IMR-90 (cell line): ENCODE measurements around the gene FBRSL1. TPM values are rescaled to one million over a fixed set of nuclear protein-coding genes. Genes with fewer than 3 reads are reported as not detected.

Experiments
- ATAC-seq: fragments of 200-7000 bp; cut with Tn5 transposase; 2 replicates; pipeline ENCODE4 v1.9.1; 2020; ENCODE audit warnings: low read depth, mild to moderate bottlenecking, moderate library complexity
- BruUV-seq: library from RNA; stranded (reverse); fragments of 400-500 nt; replicated peaks from 2 replicates; lab custom pipeline; 2021; lab: Mats Ljungman, UMichigan
- CTCF ChIA-PET: fragments of 300-600 bp; formaldehyde crosslinking; extraction: SDS; loops from one replicate; lab custom pipeline; 2021; ENCODE audit warnings: antibody characterized with exemption; lab: Yijun Ruan, JAX
- POLR2A ChIA-PET: fragments of 300-600 bp; sonication (Branson Sonifier 250); formaldehyde crosslinking; loops from one replicate; lab custom pipeline; 2022; ENCODE audit warnings: antibody characterized with exemption; ENCODE audit not compliant: unreplicated experiment; lab: Charles Lee
- DNase-seq: peaks from one replicate; pipeline ENCODE4 v3.0.0; 2013
- H2AFZ ChIP-seq: replicated peaks from 2 replicates; pipeline ENCODE3; 2013; ENCODE audit warnings: low read length, mild to moderate bottlenecking; ENCODE audit not compliant: poor library complexity
- H2AK5ac ChIP-seq: 2 replicates; pipeline ENCODE4 v1.6.1; 2013; ENCODE audit warnings: low read depth, low read length, inconsistent platforms
- H2AK9ac ChIP-seq: replicated peaks from 2 replicates; pipeline ENCODE3; 2013; ENCODE audit warnings: mild to moderate bottlenecking, low read depth, low read length, moderate library complexity; ENCODE audit not compliant: poor library complexity
- H2BK120ac ChIP-seq: 2 replicates; pipeline ENCODE4 v1.6.1; 2013; ENCODE audit warnings: low read depth, low read length, inconsistent platforms
- H2BK15ac ChIP-seq: 3 replicates; pipeline ENCODE4 v1.6.1; 2013; ENCODE audit warnings: low read depth, low read length, inconsistent platforms
- H2BK20ac ChIP-seq: 2 replicates; pipeline ENCODE4 v1.6.1; 2013; ENCODE audit warnings: low read depth, mild to moderate bottlenecking, inconsistent platforms, low read length, moderate library complexity
- H2BK5ac ChIP-seq: 2 replicates; pipeline ENCODE4 v1.6.1; 2013; ENCODE audit warnings: mild to moderate bottlenecking, low read depth, low read length, inconsistent platforms; ENCODE audit not compliant: poor library complexity, severe bottlenecking
- H3K14ac ChIP-seq: replicated peaks from 2 replicates; pipeline ENCODE4 v1.6.1; 2013; ENCODE audit warnings: low read depth, low read length, inconsistent platforms
- H3K18ac ChIP-seq: 2 replicates; pipeline ENCODE4 v1.6.1; 2013; ENCODE audit warnings: low read depth, low read length, control low read depth
- H3K23ac ChIP-seq: 2 replicates; pipeline ENCODE4 v1.6.1; 2013; ENCODE audit warnings: low read depth, low read length, inconsistent platforms
- H3K27ac ChIP-seq: 2 replicates; pipeline ENCODE4 v1.5.1; 2013; ENCODE audit warnings: mild to moderate bottlenecking, control low read depth, low read length; ENCODE audit not compliant: insufficient read depth
- H3K27me3 ChIP-seq: 2 replicates; pipeline ENCODE4 v1.6.1; 2013; ENCODE audit warnings: low read length; ENCODE audit not compliant: control insufficient read depth, insufficient read depth
- H3K36me3 ChIP-seq: 2 replicates; pipeline ENCODE4 v1.6.1; 2013; ENCODE audit warnings: low read length, mixed read lengths; ENCODE audit not compliant: control insufficient read depth, insufficient read depth
- H3K4ac ChIP-seq: 2 replicates; pipeline ENCODE4 v1.6.1; 2013; ENCODE audit warnings: low read depth, low read length, inconsistent platforms
- H3K4me1 ChIP-seq: 2 replicates; pipeline ENCODE4 v1.6.1; 2013; ENCODE audit warnings: low read length, mixed read lengths; ENCODE audit not compliant: control insufficient read depth, insufficient read depth
- H3K4me2 ChIP-seq: 2 replicates; pipeline ENCODE4 v1.6.1; 2013; ENCODE audit warnings: low read depth, mild to moderate bottlenecking, control low read depth, low read length, moderate library complexity
- H3K4me3 ChIP-seq: 2 replicates; pipeline ENCODE4 v1.5.1; 2013; ENCODE audit warnings: low read depth, mild to moderate bottlenecking, control low read depth, low read length, moderate library complexity; ENCODE audit not compliant: insufficient read depth
- H3K56ac ChIP-seq: 2 replicates; pipeline ENCODE4 v1.6.1; 2013; ENCODE audit warnings: low read length, inconsistent platforms; ENCODE audit not compliant: insufficient read depth; ENCODE audit errors: extremely low read depth
- H3K79me1 ChIP-seq, 2 experiments: 2 replicates each; pipeline ENCODE4 v1.6.1; 2013; ENCODE audit warnings: low read length in 2 of 2, inconsistent platforms in 1 of 2, low read depth in 1 of 2
- H3K9ac ChIP-seq: 2 replicates; pipeline ENCODE4 v1.6.1; 2013; ENCODE audit warnings: low read depth, low read length, control low read depth
- H3K9me1 ChIP-seq: 2 replicates; pipeline ENCODE4 v1.6.1; 2013; ENCODE audit warnings: low read length, inconsistent platforms; ENCODE audit not compliant: insufficient read depth
- H3K9me3 ChIP-seq: 2 replicates; pipeline ENCODE4 v1.6.1; 2013; ENCODE audit warnings: low read length; ENCODE audit not compliant: control insufficient read depth, insufficient read depth
- H4K20me1 ChIP-seq: 2 replicates; pipeline ENCODE4 v1.6.1; 2013; ENCODE audit warnings: low read length, inconsistent platforms; ENCODE audit not compliant: insufficient read depth
- H4K5ac ChIP-seq: 2 replicates; pipeline ENCODE4 v1.6.1; 2013; ENCODE audit warnings: mild to moderate bottlenecking, low read depth, low read length, control low read depth
- H4K8ac ChIP-seq, 2 experiments: 2 replicates each; pipeline ENCODE4 v1.6.1; 2013; ENCODE audit warnings: low read depth in 2 of 2, low read length in 2 of 2, control low read depth in 1 of 2, inconsistent platforms in 1 of 2
- H4K91ac ChIP-seq: 2 replicates; pipeline ENCODE4 v1.6.1; 2013; ENCODE audit warnings: low read depth, low read length, inconsistent platforms; ENCODE audit not compliant: insufficient read depth
- BHLHE40 ChIP-seq: fragments of 150-350 bp; IDR thresholded peaks from 2 replicates; pipeline ENCODE4 v1.6.1; 2016; ENCODE audit warnings: mild to moderate bottlenecking, low read depth, low read length
- CHD1 ChIP-seq: IDR thresholded peaks from 2 replicates; pipeline ENCODE4 v1.6.1; 2012; ENCODE audit warnings: low read depth, low read length, improper control_type of control experiment
- FOS ChIP-seq: fragments of 150-350 bp; IDR thresholded peaks from 2 replicates; pipeline ENCODE4 v1.6.1; 2016; ENCODE audit warnings: low read depth, low read length
- MAFK ChIP-seq: IDR thresholded peaks from 2 replicates; pipeline ENCODE4 v1.6.1; 2012; ENCODE audit warnings: low read depth, low read length, improper control_type of control experiment
- MAZ ChIP-seq: IDR thresholded peaks from 2 replicates; pipeline ENCODE4 v1.6.1; 2012; ENCODE audit warnings: low read depth, mild to moderate bottlenecking, low read length, improper control_type of control experiment, moderate library complexity, borderline replicate concordance
- MXI1 ChIP-seq: IDR thresholded peaks from 2 replicates; pipeline ENCODE4 v1.6.1; 2012; ENCODE audit warnings: low read depth, mild to moderate bottlenecking, low read length, moderate library complexity, borderline replicate concordance
- NFE2L2 ChIP-seq: fragments of 150-350 bp; IDR thresholded peaks from 2 replicates; pipeline ENCODE4 v1.6.1; 2016; ENCODE audit warnings: low read depth, mild to moderate bottlenecking, low read length
- POLR2A ChIP-seq: IDR thresholded peaks from 2 replicates; pipeline ENCODE4 v1.6.1; 2012; ENCODE audit warnings: mild to moderate bottlenecking, low read depth, low read length
- RAD21 ChIP-seq: IDR thresholded peaks from 2 replicates; pipeline ENCODE4 v1.6.1; 2012; ENCODE audit warnings: low read length, improper control_type of control experiment
- RFX5 ChIP-seq: IDR thresholded peaks from 2 replicates; pipeline ENCODE4 v1.8.0; 2012; ENCODE audit warnings: low read depth, mild to moderate bottlenecking, low read length, moderate library complexity
- SMC3 ChIP-seq: fragments of 150-350 bp; IDR thresholded peaks from 2 replicates; pipeline ENCODE4 v1.6.1; 2016; ENCODE audit warnings: low read depth, mild to moderate bottlenecking, antibody characterized with exemption, low read length, moderate library complexity
- WGBS, 2 experiments: methylation state at CpG; one replicate each; pipeline versions ENCODE4 v1.1.5 to v1.1.7; 2013; ENCODE audit warnings: missing lambda C conversion rate in 2 of 2; ENCODE audit not compliant: insufficient read length in 1 of 2; ENCODE audit errors: extremely low coverage in 2 of 2; 5-methylcytosine and 5-hydroxymethylcytosine counted together
- dilution Hi-C: fragments of 300-500 bp; cut with HindIII; formaldehyde crosslinking; loops from one replicate; pipeline ENCODE4 v1.14.3; 2018; ENCODE audit warnings: low sequenced_read_pairs; ENCODE audit not compliant: unreplicated experiment
- in situ Hi-C: fragments of 300-500 bp; cut with MboI; formaldehyde crosslinking; loops from 3 replicates; pipeline ENCODE4 v1.14.3; 2019; ENCODE audit warnings: low sequenced_read_pairs, inconsistent platforms, mixed read lengths
- intact Hi-C: fragments of 100-400 bp; cut with micrococcal nuclease; formaldehyde crosslinking; loops from 2 replicates; pipeline ENCODE4 v1.10.0; 2022
- polyA plus RNA-seq, 3 experiments: library from polyadenylated mRNA; depleted of rRNA; stranded (reverse); fragments of >200 nt; gene quantifications; 2 replicates each; pipeline ENCODE4 v1.2.3, GENCODE V29; 2012; ENCODE audit warnings: low replicate concordance in 1 of 3
- total RNA-seq: library from RNA; depleted of rRNA; stranded (reverse); fragments of >200 nt; gene quantifications from 2 replicates; pipeline ENCODE4 v1.2.3, GENCODE V29; 2012
- TF ChIP-seq, protein P1 (sequence below): conservative IDR thresholded peaks from 2 replicates; pipeline ENCODE4 v1.5.1; 2012; ENCODE audit warnings: mild to moderate bottlenecking, low read depth, low read length, improper control_type of control experiment
- TF ChIP-seq, protein P2 (sequence below): fragments of 150-350 bp; IDR thresholded peaks from 2 replicates; pipeline ENCODE4 v1.6.1; 2016; ENCODE audit warnings: low read depth, mild to moderate bottlenecking, low read length, moderate library complexity, borderline replicate concordance
- TF ChIP-seq, protein P3 (sequence below): fragments of 150-350 bp; IDR thresholded peaks from 2 replicates; pipeline ENCODE4 v1.6.1; 2017; ENCODE audit warnings: mild to moderate bottlenecking, antibody characterized with exemption, low read length, low read depth

FBRSL1 gene
- total and polyA plus RNA-seq, 2 of the 4 experiments (the other 2 are of a cell fraction), result 0.36 to 10.8 TPM

DNA sequence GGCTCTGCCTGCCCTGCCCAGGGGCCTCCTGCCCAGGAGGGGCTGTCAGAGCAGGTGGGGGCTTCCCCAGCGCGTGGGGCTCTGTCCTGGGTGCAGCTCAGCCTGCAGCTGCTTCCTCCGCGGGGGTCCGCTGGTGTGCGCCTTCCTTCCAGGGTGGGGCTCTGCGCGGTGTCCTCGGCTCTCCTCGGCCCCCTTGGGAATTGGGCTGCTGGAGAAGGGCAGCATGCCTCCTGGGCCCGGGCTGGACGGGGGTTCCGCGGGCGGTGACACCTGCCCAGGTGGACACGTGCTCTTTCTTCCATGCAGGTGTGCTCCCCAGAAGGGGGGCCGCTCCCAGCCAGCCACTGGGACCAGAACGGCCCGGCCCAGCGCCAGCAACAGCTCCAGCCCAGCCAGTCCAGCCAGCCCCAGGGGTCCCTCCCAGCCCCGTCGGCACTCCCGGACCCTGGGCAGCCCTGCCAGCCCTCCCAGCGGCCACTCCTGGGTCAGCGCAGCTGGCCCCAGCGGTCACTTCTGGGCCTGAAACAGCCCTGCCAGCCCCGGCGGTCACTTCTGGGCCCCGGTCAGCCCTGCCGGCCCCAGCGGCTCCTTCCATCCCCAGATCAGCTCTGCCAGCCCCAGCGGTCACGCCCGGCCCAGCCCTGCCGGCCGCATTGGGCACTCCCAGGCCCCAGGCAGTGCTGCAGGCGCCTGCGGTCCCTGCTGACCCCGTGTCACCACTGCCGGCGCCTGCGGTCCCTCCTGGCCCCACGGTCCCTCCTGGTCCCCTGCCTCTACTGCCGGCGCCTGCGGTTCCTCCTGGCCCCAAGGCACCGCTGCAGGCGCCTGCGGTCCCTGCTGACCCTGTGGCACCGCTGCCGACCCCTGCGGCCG is 19.1 kb downstream of the FBRSL1 start:
- ChIA-PET CTCF (no interaction called here), POLR2A (no interaction called here)
- no peak overlapping the region for H3K4ac ChIP-seq
- no peak overlapping the region for H3K14ac ChIP-seq
- H3K23ac ChIP-seq, result no peak overlapping the region
- 94% methylated on average over 35 of the region's 53 CpGs; no CpG with 5 or more reads in 1 of the 2 experiments for WGBS, 2 experiments
- H2AK5ac ChIP-seq, result no peak overlapping the region
- no peak overlapping the region for H4K8ac ChIP-seq
- TF ChIP-seq FOS, result no peak
- TF ChIP-seq MAZ, result no peak
- TF ChIP-seq CHD1, result no peak
- TF ChIP-seq MAFK, result no peak
- TF ChIP-seq POLR2A, result no peak
- TF ChIP-seq, protein P1, sequence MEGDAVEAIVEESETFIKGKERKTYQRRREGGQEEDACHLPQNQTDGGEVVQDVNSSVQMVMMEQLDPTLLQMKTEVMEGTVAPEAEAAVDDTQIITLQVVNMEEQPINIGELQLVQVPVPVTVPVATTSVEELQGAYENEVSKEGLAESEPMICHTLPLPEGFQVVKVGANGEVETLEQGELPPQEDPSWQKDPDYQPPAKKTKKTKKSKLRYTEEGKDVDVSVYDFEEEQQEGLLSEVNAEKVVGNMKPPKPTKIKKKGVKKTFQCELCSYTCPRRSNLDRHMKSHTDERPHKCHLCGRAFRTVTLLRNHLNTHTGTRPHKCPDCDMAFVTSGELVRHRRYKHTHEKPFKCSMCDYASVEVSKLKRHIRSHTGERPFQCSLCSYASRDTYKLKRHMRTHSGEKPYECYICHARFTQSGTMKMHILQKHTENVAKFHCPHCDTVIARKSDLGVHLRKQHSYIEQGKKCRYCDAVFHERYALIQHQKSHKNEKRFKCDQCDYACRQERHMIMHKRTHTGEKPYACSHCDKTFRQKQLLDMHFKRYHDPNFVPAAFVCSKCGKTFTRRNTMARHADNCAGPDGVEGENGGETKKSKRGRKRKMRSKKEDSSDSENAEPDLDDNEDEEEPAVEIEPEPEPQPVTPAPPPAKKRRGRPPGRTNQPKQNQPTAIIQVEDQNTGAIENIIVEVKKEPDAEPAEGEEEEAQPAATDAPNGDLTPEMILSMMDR, result no peak
- no peak for TF ChIP-seq RFX5
- TF ChIP-seq, protein P2, sequence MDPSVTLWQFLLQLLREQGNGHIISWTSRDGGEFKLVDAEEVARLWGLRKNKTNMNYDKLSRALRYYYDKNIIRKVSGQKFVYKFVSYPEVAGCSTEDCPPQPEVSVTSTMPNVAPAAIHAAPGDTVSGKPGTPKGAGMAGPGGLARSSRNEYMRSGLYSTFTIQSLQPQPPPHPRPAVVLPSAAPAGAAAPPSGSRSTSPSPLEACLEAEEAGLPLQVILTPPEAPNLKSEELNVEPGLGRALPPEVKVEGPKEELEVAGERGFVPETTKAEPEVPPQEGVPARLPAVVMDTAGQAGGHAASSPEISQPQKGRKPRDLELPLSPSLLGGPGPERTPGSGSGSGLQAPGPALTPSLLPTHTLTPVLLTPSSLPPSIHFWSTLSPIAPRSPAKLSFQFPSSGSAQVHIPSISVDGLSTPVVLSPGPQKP, result no peak
- TF ChIP-seq NFE2L2, result no peak
- no peak for TF ChIP-seq RAD21
- TF ChIP-seq SMC3, result no peak
- no peak for TF ChIP-seq BHLHE40
- TF ChIP-seq, protein P3, sequence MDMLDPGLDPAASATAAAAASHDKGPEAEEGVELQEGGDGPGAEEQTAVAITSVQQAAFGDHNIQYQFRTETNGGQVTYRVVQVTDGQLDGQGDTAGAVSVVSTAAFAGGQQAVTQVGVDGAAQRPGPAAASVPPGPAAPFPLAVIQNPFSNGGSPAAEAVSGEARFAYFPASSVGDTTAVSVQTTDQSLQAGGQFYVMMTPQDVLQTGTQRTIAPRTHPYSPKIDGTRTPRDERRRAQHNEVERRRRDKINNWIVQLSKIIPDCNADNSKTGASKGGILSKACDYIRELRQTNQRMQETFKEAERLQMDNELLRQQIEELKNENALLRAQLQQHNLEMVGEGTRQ, result no peak
- no peak for TF ChIP-seq MXI1
- no peak overlapping the region for H2AK9ac ChIP-seq
- H3K9ac ChIP-seq, result no peak overlapping the region
- dilution Hi-C loops (no loop called here), in situ Hi-C loops (no loop called here), intact Hi-C loops (no loop called here)
- H3K36me3 ChIP-seq, result peaks cover 2% of the 10 kb centered on the region; the same call in 1 of the 2 replicates
- H3K27ac ChIP-seq, result no peak overlapping the region
- no peak overlapping the region for H2BK15ac ChIP-seq
- no peak for DNase-seq
- no TSS peak for BruUV-seq
- peaks cover 46% of the 10 kb centered on the region for H4K20me1 ChIP-seq
- H3K56ac ChIP-seq, result no peak overlapping the region
- H3K4me2 ChIP-seq, result no peak overlapping the region
- no peak overlapping the region for H2BK5ac ChIP-seq
- H3K79me1 ChIP-seq, result peaks cover 4 to 38% of the 10 kb centered on the region in 2 experiments; a peak in 3 of 4 replicates
- H3K9me3 ChIP-seq, result no peaks in the 10 kb centered on the region
- no peak overlapping the region for H4K5ac ChIP-seq
- ATAC-seq, result no peak
- H2BK20ac ChIP-seq, result no peak overlapping the region
- H3K27me3 ChIP-seq, result no peaks in the 10 kb centered on the region
- H3K4me3 ChIP-seq, result no peak overlapping the region
- H2BK120ac ChIP-seq, result no peak overlapping the region
- H3K9me1 ChIP-seq, result peaks cover 4% of the 10 kb centered on the region; the same call in 1 of the 2 replicates
- no peak overlapping the region for H4K91ac ChIP-seq
- H3K4me1 ChIP-seq, result peaks cover 20% of the 10 kb centered on the region
- no peak overlapping the region for H3K18ac ChIP-seq
- no peak overlapping the region for H2AFZ ChIP-seq
